AG09319 (cell line): ENCODE measurements around the gene TPGS1.
"Not testable (repeated sequence)": the region's sequence is repeated elsewhere in the genome, so short reads cannot be mapped to it uniquely, and the experiment has no call there.

Experiments used
- DNase-seq: peaks from one replicate; pipeline ENCODE4 v3.0.0-alpha.2; 2010; ENCODE audit warnings: low read depth; ENCODE audit errors: extremely low read depth
- CTCF ChIP-seq: IDR thresholded peaks from 2 replicates; pipeline ENCODE4 v1.5.1; 2011; ENCODE audit warnings: low read depth, mild to moderate bottlenecking, inconsistent platforms, low read length, moderate library complexity

The TPGS1 gene

GRCh38 chr19:478976-479375 lies 28.3 kb upstream of the TPGS1 start:
- no peak for TF ChIP-seq CTCF
- DNase-seq: no peak

GRCh38 chr19:480016-480855 lies 27.1 kb upstream of the TPGS1 start:
- DNase-seq: peak; percentile 11
- peak; percentile 64 for TF ChIP-seq CTCF

- not testable (repeated sequence) for DNase-seq
These were observed 26.2 kb upstream of the TPGS1 start for GRCh38 chr19:481100-481499.

- DNase-seq: no peak
- TF ChIP-seq CTCF: no peak
These were observed 24.9 kb upstream of the TPGS1 start for GRCh38 chr19:482186-483041.

- no peak for DNase-seq
- no peak for TF ChIP-seq CTCF
These were observed 23.8 kb upstream of the TPGS1 start for GRCh38 chr19:483332-484072.

GRCh38 chr19:484494-484893 lies 22.8 kb upstream of the TPGS1 start:
- no peak for TF ChIP-seq CTCF
- DNase-seq: no peak

- TF ChIP-seq CTCF: no peak
- DNase-seq: no peak
These were observed 22.2 kb upstream of the TPGS1 start for GRCh38 chr19:485077-485476.
